ENCODE data around the gene ADRB1. TPM values are rescaled to one million over a fixed set of nuclear protein-coding genes. Genes with fewer than 3 reads are reported as not detected.

The ADRB1 gene
- total and polyA plus RNA-seq, 2 of the 13 experiments (the other 11 are each of a cell fraction or from before 2014, with no cell fraction given), result 0.07 TPM; not detected in 1

GRCh38 chr10:114042895-114043531 is 653 bp upstream of the ADRB1 start (continued):
- TF ChIP-seq, protein P1, sequence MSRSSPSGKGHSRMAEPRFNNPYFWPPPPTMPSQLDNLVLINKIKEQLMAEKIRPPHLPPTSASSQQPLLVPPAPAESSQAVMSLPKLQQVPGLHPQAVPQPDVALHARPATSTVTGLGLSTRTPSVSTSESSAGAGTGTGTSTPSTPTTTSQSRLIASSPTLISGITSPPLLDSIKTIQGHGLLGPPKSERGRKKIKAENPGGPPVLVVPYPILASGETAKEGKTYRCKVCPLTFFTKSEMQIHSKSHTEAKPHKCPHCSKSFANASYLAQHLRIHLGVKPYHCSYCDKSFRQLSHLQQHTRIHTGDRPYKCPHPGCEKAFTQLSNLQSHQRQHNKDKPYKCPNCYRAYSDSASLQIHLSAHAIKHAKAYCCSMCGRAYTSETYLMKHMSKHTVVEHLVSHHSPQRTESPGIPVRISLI (CRISPR knock-in tag; IDR thresholded peaks at IDR 0.05; ENCODE audit: borderline replicate concordance), result no peak
- TF ChIP-seq EZH2 (conservative IDR thresholded peaks at IDR 0.05; ENCODE audit: low read depth, low read length), result peak; percentile 86; the same call in 1 of the 2 replicates
- TF ChIP-seq ZNF430 (CRISPR knock-in tag; IDR thresholded peaks at IDR 0.05), result no peak

- Histone ChIP-seq H3K9ac (ENCODE audit: insufficient read depth, low read depth, low read length) (no peak overlapping the region), H3K36me3 (replicated peaks in 1 of 2; ENCODE audit: control insufficient read depth in 1 of 2, insufficient read depth in 2 of 2, low read length in 2 of 2) (no peaks in the 10 kb centered on the region), H3K27me3 (ENCODE audit: control insufficient read depth in 1 of 2, insufficient read depth in 2 of 2, low read length in 2 of 2) (peaks cover 7 to 43% of the 10 kb centered on the region in 2 experiments; a peak in 3 of 5 replicates), H4K20me1 (ENCODE audit: insufficient read depth, low read length) (no peaks in the 10 kb centered on the region), H2AFZ (ENCODE audit: low read length) (no peak overlapping the region), H3K9me3 (ENCODE audit: low read length) (no peaks in the 10 kb centered on the region), H3K4me3 (replicated peaks in 1 of 3; ENCODE audit: insufficient read depth in 1 of 3, low read depth in 2 of 3, low read length in 3 of 3) (peak overlapping the region in 1 of 3 experiments; percentile 55; a peak in 2 of 6 replicates), H3K27ac (ENCODE audit: extremely low read length, insufficient read depth, low read length) (no peak overlapping the region), H3K4me2 (ENCODE audit: low read depth, low read length) (peak overlapping the region; percentile 39; the same call in 1 of the 2 replicates), H3K79me2 (ENCODE audit: insufficient read depth, low read length) (no peaks in the 10 kb centered on the region), H3K4me1 (ENCODE audit: insufficient read depth, low read length) (0 out of 2 replicates have a peak, but pooled peaks cover 4% of the 10 kb centered on the region)
- ATAC-seq, result no peak
- FAIRE-seq, result no peak
- ChIA-PET POLR2A (no interaction called here), CTCF (ENCODE audit: low intra/inter-chr PET ratio, low total read pairs) (no interaction called here)
- intact Hi-C loops (cut with micrococcal nuclease; ENCODE audit: unreplicated experiment), result no loop called here
- BruUV-seq (replicated peaks), result no TSS peak
- WGBS (ENCODE audit: low lambda C conversion rate), result 87% methylated on average over 90 of the region's 106 CpGs
- in situ Hi-C loops (cut with HindIII; ENCODE audit: extremely low pct_ligation_motif_present, low pct_unique_long_range_greater_than_20kb), result no loop called here
- DNase-seq (ENCODE audit: low spot score), result no peak
- no peak for TF ChIP-seq SOX5 (CRISPR knock-in tag; IDR thresholded peaks at IDR 0.05; ENCODE audit: borderline replicate concordance)
- peak; percentile 62; the same call in 1 of the 2 replicates for TF ChIP-seq DNMT1 (CRISPR knock-in tag; IDR thresholded peaks at IDR 0.05)
- no peak for TF ChIP-seq ZFAT (CRISPR knock-in tag; conservative IDR thresholded peaks at IDR 0.05)
- no peak for TF ChIP-seq AHDC1 (CRISPR knock-in tag; IDR thresholded peaks at IDR 0.05; ENCODE audit: borderline replicate concordance)
- TF ChIP-seq, protein P2, sequence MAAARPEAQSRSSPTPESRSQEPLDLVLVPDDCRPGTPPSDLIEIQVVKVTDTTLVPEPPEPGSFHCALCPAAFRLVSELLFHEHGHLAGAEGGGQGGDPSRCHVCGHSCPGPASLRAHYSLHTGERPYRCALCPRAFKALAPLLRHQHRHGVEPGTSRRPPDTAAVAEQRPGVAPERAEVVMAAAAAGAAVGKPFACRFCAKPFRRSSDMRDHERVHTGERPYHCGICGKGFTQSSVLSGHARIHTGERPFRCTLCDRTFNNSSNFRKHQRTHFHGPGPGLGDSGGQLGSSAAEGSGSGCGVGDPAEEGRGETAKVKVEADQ (CRISPR knock-in tag; IDR thresholded peaks at IDR 0.05; ENCODE audit: borderline replicate concordance), result no peak
- TF ChIP-seq, protein P3, sequence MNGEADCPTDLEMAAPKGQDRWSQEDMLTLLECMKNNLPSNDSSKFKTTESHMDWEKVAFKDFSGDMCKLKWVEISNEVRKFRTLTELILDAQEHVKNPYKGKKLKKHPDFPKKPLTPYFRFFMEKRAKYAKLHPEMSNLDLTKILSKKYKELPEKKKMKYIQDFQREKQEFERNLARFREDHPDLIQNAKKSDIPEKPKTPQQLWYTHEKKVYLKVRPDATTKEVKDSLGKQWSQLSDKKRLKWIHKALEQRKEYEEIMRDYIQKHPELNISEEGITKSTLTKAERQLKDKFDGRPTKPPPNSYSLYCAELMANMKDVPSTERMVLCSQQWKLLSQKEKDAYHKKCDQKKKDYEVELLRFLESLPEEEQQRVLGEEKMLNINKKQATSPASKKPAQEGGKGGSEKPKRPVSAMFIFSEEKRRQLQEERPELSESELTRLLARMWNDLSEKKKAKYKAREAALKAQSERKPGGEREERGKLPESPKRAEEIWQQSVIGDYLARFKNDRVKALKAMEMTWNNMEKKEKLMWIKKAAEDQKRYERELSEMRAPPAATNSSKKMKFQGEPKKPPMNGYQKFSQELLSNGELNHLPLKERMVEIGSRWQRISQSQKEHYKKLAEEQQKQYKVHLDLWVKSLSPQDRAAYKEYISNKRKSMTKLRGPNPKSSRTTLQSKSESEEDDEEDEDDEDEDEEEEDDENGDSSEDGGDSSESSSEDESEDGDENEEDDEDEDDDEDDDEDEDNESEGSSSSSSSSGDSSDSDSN (CRISPR knock-in tag; IDR thresholded peaks at IDR 0.05), result no peak
- TF ChIP-seq ZNF766 (CRISPR knock-in tag; IDR thresholded peaks at IDR 0.05; ENCODE audit: borderline replicate concordance), result no peak
Measured at GRCh38 chr10:114044247-114045135, 825 bp downstream of the ADRB1 start.

Measured in HepG2 (cell line).